ENCODE measurements around the gene LRMDA. TPM values are rescaled to one million over a fixed set of nuclear protein-coding genes. Genes with fewer than 3 reads are reported as not detected.
A peak's percentile ranks its signal among the peaks of the same experiment; 100 is the strongest.

The LRMDA gene
- total and polyA plus RNA-seq, 10 of the 15 experiments (the other 5 are each of a cell fraction or from before 2014, with no cell fraction given): 0.07 to 0.54 (median 0.29) TPM; not detected in 4

DNA sequence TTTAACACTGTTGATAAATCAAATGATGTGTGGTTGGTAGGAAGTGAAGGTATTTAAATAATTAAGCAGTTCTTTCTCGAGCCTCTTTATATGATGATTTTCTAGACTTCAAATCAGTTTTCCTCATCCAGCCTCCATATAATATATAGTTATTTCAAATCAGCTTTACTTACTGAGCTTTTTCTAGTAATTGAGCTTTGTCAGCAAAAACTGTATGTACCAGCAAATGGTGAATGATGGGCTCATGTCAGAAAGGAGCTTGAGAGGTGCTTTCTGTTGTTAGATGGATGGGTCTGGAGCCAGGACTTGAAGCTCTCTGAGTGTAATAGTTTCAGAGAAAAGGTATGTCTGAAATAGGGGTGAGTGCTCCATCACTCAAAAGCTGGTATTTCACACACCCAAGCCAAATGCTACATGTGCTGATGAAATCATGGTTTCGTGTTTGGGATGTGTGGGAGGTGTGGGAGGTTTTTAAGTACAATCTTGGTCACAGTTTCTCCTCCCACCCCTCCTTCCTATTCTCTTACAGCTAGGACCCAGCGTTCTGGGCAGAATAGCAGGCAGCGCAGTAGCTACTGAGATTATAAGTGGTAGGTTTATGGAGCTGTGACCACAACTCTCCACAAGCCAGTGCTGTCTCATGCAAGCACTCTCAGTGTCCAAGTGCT lies 55.8 kb downstream of the LRMDA start (continued):
- TF ChIP-seq, protein P1, sequence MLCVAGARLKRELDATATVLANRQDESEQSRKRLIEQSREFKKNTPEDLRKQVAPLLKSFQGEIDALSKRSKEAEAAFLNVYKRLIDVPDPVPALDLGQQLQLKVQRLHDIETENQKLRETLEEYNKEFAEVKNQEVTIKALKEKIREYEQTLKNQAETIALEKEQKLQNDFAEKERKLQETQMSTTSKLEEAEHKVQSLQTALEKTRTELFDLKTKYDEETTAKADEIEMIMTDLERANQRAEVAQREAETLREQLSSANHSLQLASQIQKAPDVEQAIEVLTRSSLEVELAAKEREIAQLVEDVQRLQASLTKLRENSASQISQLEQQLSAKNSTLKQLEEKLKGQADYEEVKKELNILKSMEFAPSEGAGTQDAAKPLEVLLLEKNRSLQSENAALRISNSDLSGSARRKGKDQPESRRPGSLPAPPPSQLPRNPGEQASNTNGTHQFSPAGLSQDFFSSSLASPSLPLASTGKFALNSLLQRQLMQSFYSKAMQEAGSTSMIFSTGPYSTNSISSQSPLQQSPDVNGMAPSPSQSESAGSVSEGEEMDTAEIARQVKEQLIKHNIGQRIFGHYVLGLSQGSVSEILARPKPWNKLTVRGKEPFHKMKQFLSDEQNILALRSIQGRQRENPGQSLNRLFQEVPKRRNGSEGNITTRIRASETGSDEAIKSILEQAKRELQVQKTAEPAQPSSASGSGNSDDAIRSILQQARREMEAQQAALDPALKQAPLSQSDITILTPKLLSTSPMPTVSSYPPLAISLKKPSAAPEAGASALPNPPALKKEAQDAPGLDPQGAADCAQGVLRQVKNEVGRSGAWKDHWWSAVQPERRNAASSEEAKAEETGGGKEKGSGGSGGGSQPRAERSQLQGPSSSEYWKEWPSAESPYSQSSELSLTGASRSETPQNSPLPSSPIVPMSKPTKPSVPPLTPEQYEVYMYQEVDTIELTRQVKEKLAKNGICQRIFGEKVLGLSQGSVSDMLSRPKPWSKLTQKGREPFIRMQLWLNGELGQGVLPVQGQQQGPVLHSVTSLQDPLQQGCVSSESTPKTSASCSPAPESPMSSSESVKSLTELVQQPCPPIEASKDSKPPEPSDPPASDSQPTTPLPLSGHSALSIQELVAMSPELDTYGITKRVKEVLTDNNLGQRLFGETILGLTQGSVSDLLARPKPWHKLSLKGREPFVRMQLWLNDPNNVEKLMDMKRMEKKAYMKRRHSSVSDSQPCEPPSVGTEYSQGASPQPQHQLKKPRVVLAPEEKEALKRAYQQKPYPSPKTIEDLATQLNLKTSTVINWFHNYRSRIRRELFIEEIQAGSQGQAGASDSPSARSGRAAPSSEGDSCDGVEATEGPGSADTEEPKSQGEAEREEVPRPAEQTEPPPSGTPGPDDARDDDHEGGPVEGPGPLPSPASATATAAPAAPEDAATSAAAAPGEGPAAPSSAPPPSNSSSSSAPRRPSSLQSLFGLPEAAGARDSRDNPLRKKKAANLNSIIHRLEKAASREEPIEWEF (IDR thresholded peaks at IDR 0.05; ENCODE audit: insufficient replicate concordance, low read depth, low read length): no peak
- TF ChIP-seq RBBP5 (conservative IDR thresholded peaks at IDR 0.05) (no peak), MEF2B (IDR thresholded peaks at IDR 0.05; ENCODE audit: partially characterized antibody, poor library complexity, severe bottlenecking) (peak; percentile 12), TARDBP (IDR thresholded peaks at IDR 0.05; ENCODE audit: borderline replicate concordance) (no peak), RAD21 (IDR thresholded peaks at IDR 0.05; ENCODE audit: insufficient read depth, low read depth, low read length) (no peak), SMARCA5 (IDR thresholded peaks at IDR 0.05) (no peak), SREBF2 (IDR thresholded peaks at IDR 0.05; ENCODE audit: low read length) (no peak), MTA2 (IDR thresholded peaks at IDR 0.05; ENCODE audit: low read depth) (peak; percentile 50; the same call in 1 of the 2 replicates)
- TF ChIP-seq, protein P2, sequence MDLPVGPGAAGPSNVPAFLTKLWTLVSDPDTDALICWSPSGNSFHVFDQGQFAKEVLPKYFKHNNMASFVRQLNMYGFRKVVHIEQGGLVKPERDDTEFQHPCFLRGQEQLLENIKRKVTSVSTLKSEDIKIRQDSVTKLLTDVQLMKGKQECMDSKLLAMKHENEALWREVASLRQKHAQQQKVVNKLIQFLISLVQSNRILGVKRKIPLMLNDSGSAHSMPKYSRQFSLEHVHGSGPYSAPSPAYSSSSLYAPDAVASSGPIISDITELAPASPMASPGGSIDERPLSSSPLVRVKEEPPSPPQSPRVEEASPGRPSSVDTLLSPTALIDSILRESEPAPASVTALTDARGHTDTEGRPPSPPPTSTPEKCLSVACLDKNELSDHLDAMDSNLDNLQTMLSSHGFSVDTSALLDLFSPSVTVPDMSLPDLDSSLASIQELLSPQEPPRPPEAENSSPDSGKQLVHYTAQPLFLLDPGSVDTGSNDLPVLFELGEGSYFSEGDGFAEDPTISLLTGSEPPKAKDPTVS (IDR thresholded peaks at IDR 0.05; ENCODE audit: low read depth, low read length): no peak
- TF ChIP-seq, protein P3, sequence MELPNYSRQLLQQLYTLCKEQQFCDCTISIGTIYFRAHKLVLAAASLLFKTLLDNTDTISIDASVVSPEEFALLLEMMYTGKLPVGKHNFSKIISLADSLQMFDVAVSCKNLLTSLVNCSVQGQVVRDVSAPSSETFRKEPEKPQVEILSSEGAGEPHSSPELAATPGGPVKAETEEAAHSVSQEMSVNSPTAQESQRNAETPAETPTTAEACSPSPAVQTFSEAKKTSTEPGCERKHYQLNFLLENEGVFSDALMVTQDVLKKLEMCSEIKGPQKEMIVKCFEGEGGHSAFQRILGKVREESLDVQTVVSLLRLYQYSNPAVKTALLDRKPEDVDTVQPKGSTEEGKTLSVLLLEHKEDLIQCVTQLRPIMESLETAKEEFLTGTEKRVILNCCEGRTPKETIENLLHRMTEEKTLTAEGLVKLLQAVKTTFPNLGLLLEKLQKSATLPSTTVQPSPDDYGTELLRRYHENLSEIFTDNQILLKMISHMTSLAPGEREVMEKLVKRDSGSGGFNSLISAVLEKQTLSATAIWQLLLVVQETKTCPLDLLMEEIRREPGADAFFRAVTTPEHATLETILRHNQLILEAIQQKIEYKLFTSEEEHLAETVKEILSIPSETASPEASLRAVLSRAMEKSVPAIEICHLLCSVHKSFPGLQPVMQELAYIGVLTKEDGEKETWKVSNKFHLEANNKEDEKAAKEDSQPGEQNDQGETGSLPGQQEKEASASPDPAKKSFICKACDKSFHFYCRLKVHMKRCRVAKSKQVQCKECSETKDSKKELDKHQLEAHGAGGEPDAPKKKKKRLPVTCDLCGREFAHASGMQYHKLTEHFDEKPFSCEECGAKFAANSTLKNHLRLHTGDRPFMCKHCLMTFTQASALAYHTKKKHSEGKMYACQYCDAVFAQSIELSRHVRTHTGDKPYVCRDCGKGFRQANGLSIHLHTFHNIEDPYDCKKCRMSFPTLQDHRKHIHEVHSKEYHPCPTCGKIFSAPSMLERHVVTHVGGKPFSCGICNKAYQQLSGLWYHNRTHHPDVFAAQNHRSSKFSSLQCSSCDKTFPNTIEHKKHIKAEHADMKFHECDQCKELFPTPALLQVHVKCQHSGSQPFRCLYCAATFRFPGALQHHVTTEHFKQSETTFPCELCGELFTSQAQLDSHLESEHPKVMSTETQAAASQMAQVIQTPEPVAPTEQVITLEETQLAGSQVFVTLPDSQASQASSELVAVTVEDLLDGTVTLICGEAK (IDR thresholded peaks at IDR 0.05; ENCODE audit: borderline replicate concordance): no peak
- TF ChIP-seq, protein P4, sequence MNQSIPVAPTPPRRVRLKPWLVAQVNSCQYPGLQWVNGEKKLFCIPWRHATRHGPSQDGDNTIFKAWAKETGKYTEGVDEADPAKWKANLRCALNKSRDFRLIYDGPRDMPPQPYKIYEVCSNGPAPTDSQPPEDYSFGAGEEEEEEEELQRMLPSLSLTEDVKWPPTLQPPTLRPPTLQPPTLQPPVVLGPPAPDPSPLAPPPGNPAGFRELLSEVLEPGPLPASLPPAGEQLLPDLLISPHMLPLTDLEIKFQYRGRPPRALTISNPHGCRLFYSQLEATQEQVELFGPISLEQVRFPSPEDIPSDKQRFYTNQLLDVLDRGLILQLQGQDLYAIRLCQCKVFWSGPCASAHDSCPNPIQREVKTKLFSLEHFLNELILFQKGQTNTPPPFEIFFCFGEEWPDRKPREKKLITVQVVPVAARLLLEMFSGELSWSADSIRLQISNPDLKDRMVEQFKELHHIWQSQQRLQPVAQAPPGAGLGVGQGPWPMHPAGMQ (IDR thresholded peaks at IDR 0.05; ENCODE audit: borderline replicate concordance): no peak
- TF ChIP-seq, protein P5, sequence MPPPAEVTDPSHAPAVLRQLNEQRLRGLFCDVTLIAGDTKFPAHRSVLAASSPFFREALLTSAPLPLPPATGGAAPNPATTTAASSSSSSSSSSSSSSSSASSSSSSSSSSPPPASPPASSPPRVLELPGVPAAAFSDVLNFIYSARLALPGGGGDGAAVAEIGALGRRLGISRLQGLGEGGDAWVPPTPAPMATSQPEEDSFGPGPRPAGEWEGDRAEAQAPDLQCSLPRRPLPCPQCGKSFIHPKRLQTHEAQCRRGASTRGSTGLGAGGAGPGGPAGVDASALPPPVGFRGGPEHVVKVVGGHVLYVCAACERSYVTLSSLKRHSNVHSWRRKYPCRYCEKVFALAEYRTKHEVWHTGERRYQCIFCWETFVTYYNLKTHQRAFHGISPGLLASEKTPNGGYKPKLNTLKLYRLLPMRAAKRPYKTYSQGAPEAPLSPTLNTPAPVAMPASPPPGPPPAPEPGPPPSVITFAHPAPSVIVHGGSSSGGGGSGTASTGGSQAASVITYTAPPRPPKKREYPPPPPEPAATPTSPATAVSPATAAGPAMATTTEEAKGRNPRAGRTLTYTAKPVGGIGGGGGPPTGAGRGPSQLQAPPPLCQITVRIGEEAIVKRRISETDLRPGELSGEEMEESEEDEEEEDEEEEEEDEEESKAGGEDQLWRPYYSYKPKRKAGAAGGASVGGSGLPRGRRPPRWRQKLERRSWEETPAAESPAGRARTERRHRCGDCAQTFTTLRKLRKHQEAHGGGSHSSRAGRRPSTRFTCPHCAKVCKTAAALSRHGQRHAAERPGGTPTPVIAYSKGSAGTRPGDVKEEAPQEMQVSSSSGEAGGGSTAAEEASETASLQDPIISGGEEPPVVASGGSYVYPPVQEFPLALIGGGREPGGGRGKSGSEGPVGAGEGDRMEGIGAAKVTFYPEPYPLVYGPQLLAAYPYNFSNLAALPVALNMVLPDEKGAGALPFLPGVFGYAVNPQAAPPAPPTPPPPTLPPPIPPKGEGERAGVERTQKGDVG (CRISPR knock-in tag; IDR thresholded peaks at IDR 0.05): no peak
- TF ChIP-seq, protein P6, sequence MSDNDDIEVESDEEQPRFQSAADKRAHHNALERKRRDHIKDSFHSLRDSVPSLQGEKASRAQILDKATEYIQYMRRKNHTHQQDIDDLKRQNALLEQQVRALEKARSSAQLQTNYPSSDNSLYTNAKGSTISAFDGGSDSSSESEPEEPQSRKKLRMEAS (IDR thresholded peaks at IDR 0.05; ENCODE audit: low read depth, low read length): no peak

Measured in GM12878 (cell line).